HCT116 (cell line): ENCODE data around the gene SMC1B. TPM values are rescaled to one million over a fixed set of nuclear protein-coding genes. Genes with fewer than 3 reads are reported as not detected.

ENCODE experiments used
- ATAC-seq: fragments of 200-7000 bp; cut with Tn5 transposase; 2 replicates; pipeline ENCODE4 v1.9.1; 2020; ENCODE audit warnings: mild to moderate bottlenecking, moderate library complexity
- BruUV-seq: library from RNA; stranded (reverse); fragments of 400-500 nt; replicated peaks from 2 replicates; lab custom pipeline; 2021; lab: Mats Ljungman, UMichigan
- CTCF ChIA-PET: fragments of 300-600 bp; sonication (Branson Sonifier 250); formaldehyde crosslinking; loops from one replicate; lab custom pipeline; 2021; ENCODE audit warnings: antibody characterized with exemption; lab: Charles Lee
- POLR2A ChIA-PET: fragments of 300-600, 350-600 bp; sonication (Branson Sonifier 250); formaldehyde crosslinking; loops from one replicate; lab custom pipeline; 2021; ENCODE audit warnings: antibody characterized with exemption; lab: Charles Lee
- RAD21 ChIA-PET, 2 experiments: fragments of 300-600 bp; sonication (Branson Sonifier 250); formaldehyde crosslinking; loops; one replicate each; lab custom pipeline; 2023; ENCODE audit warnings: low total read pairs in 2 of 2; ENCODE audit not compliant: uncharacterized antibody in 2 of 2, unreplicated experiment in 2 of 2, low non-redundant PET in 1 of 2; lab: Charles Lee
- DNase-seq: peaks from one replicate; pipeline ENCODE4 v3.0.0-alpha.2; 2010; ENCODE audit warnings: low read depth, low spot score
- H2AFZ ChIP-seq: fragments of 200-600 bp; shearing (Covaris generic), sonication (generic); 2 replicates; pipeline ENCODE4 v1.6.1; 2017; ENCODE audit warnings: low read depth, mixed run types, mixed read lengths, antibody characterized with exemption, low read length; ENCODE audit not compliant: poor library complexity, severe bottlenecking
- H3K27ac ChIP-seq: 2 replicates; pipeline ENCODE4 v1.5.1; 2012; ENCODE audit warnings: low read depth, low read length
- H3K27me3 ChIP-seq: fragments of 200-600 bp; sonication (generic); 2 replicates; pipeline ENCODE4 v1.6.1; 2016; ENCODE audit warnings: mixed run types, low read length, mixed read lengths; ENCODE audit not compliant: insufficient read depth
- H3K36me3 ChIP-seq, 2 experiments: fragments of 200-500 bp in 1 of 2; fragments of 200-600 bp in 1 of 2; sonication (Bioruptor generic) in 1 of 2; sonication (generic) in 1 of 2; 2 replicates each; pipeline versions ENCODE4 v1.5.1 to v1.6.1; 2014 to 2016; ENCODE audit warnings: low read length in 2 of 2, inconsistent platforms in 1 of 2, mixed read lengths in 1 of 2, mixed run types in 1 of 2; ENCODE audit not compliant: insufficient read depth in 2 of 2, control insufficient read depth in 1 of 2
- H3K4me1 ChIP-seq, 2 experiments: fragments of 200-600 bp in 1 of 2; sonication (generic) in 1 of 2; 2 replicates each; pipeline versions ENCODE4 v1.5.1 to v1.6.1; 2012 to 2017; ENCODE audit warnings: low read length in 2 of 2, inconsistent platforms in 1 of 2, mild to moderate bottlenecking in 1 of 2, mixed read lengths in 1 of 2, mixed run types in 1 of 2, moderate library complexity in 1 of 2; ENCODE audit not compliant: insufficient read depth in 2 of 2, control insufficient read depth in 1 of 2
- H3K4me2 ChIP-seq: fragments of 200-600 bp; sonication (generic); 2 replicates; pipeline ENCODE4 v1.6.1; 2017; ENCODE audit warnings: mixed run types, low read length, mixed read lengths
- H3K4me3 ChIP-seq, 2 experiments: fragments of 200-600 bp in 1 of 2; sonication (generic) in 1 of 2; replicated peaks in 1 of 2; 2 replicates each; pipeline ENCODE4 v1.5.1; 2011 to 2016; ENCODE audit warnings: low read length in 2 of 2, control low read depth in 1 of 2, low read depth in 1 of 2, mild to moderate bottlenecking in 1 of 2, mixed read lengths in 1 of 2, mixed run types in 1 of 2
- H3K79me2 ChIP-seq: fragments of 200-600 bp; sonication (generic); 2 replicates; pipeline ENCODE4 v1.6.1; 2017; ENCODE audit warnings: mild to moderate bottlenecking, mixed run types, low read length, moderate library complexity, mixed read lengths; ENCODE audit not compliant: insufficient read depth
- H3K9ac ChIP-seq: fragments of 200-600 bp; sonication (generic); 2 replicates; pipeline ENCODE4 v1.6.1; 2016; ENCODE audit warnings: low read length, mixed read lengths
- H3K9me2 ChIP-seq: fragments of 200-600 bp; sonication (generic), shearing (Covaris generic); 2 replicates; pipeline ENCODE4 v1.6.1; 2017; ENCODE audit warnings: mixed run types, mild to moderate bottlenecking, moderate library complexity; ENCODE audit not compliant: insufficient read depth
- H3K9me3 ChIP-seq, 2 experiments: fragments of 200-500 bp in 1 of 2; fragments of 200-600 bp in 1 of 2; sonication (Bioruptor generic) in 1 of 2; sonication (generic) in 1 of 2; 2 replicates each; pipeline ENCODE4 v1.6.1; 2014 to 2017; ENCODE audit warnings: low read length in 2 of 2, mixed read lengths in 2 of 2, inconsistent platforms in 1 of 2, low read depth in 1 of 2, mild to moderate bottlenecking in 1 of 2, mixed run types in 1 of 2, moderate library complexity in 1 of 2; ENCODE audit not compliant: control insufficient read depth in 1 of 2, insufficient read depth in 1 of 2
- H4K20me1 ChIP-seq: fragments of 200-600 bp; sonication (generic), shearing (Covaris generic); 2 replicates; pipeline ENCODE4 v1.6.1; 2017; ENCODE audit warnings: mixed run types, mild to moderate bottlenecking, moderate library complexity; ENCODE audit not compliant: insufficient read depth
- ATF3 ChIP-seq: IDR thresholded peaks from 2 replicates; pipeline ENCODE4 v1.6.1; 2012
- CBX3 ChIP-seq: IDR thresholded peaks from 2 replicates; pipeline ENCODE4 v1.6.1; 2012; ENCODE audit warnings: low read depth
- CEBPB ChIP-seq: IDR thresholded peaks from 2 replicates; pipeline ENCODE4 v1.6.1; 2012; ENCODE audit warnings: low read depth
- EGR1 ChIP-seq: IDR thresholded peaks from 2 replicates; pipeline ENCODE4 v1.6.1; 2012; ENCODE audit warnings: low read depth
- ELF1 ChIP-seq: IDR thresholded peaks from 2 replicates; pipeline ENCODE4 v1.6.1; 2012; ENCODE audit warnings: low read depth, borderline replicate concordance
- EZH2 ChIP-seq: fragments of 200-600 bp; sonication (generic); IDR thresholded peaks from 2 replicates; pipeline ENCODE4 v1.6.1; 2017; ENCODE audit warnings: antibody characterized with exemption, mixed run types
- EZH2phosphoT487 ChIP-seq: fragments of 200-600 bp; IDR thresholded peaks from 2 replicates; pipeline ENCODE4 v1.6.1; 2018; ENCODE audit warnings: antibody characterized with exemption, borderline replicate concordance
- FOSL1 ChIP-seq: IDR thresholded peaks from 2 replicates; pipeline ENCODE4 v1.6.1; 2012; ENCODE audit warnings: low read depth
- POLR2A ChIP-seq: IDR thresholded peaks from 2 replicates; pipeline ENCODE4 v1.7.0; 2011; ENCODE audit warnings: borderline replicate concordance; ENCODE audit not compliant: insufficient read depth, insufficient read length; ENCODE audit errors: extremely low read depth
- POLR2AphosphoS5 ChIP-seq: IDR thresholded peaks from 2 replicates; pipeline ENCODE4 v1.6.1; 2011; ENCODE audit warnings: mild to moderate bottlenecking, low read depth, low read length, moderate library complexity
- SIN3A ChIP-seq: IDR thresholded peaks from 2 replicates; pipeline ENCODE4 v1.6.1; 2012; ENCODE audit warnings: low read depth
- TCF7L2 ChIP-seq: IDR thresholded peaks from 2 replicates; pipeline ENCODE4 v1.7.0; 2011; ENCODE audit warnings: borderline replicate concordance, inconsistent platforms; ENCODE audit not compliant: insufficient read depth, insufficient read length; ENCODE audit errors: extremely low read depth
- YY1 ChIP-seq: IDR thresholded peaks from 2 replicates; pipeline ENCODE4 v1.6.1; 2011; ENCODE audit warnings: low read length, low read depth, moderate library complexity, mild to moderate bottlenecking; ENCODE audit not compliant: insufficient replicate concordance; ENCODE audit errors: extremely low read depth
- ZNF274 ChIP-seq: fragments of 200-500 bp; sonication (Bioruptor generic); IDR thresholded peaks from 2 replicates; pipeline ENCODE4 v1.6.1; 2014; ENCODE audit warnings: mild to moderate bottlenecking, low read depth, low read length, inconsistent platforms
- intact Hi-C: fragments of 100-400 bp; cut with micrococcal nuclease; formaldehyde crosslinking; loops from 2 replicates; pipeline ENCODE4 v1.10.0; 2022
- total RNA-seq: library from RNA; stranded (reverse); gene quantifications from one replicate; pipeline ENCODE4 v1.2.1, GENCODE V29; 2021; ENCODE audit not compliant: unreplicated experiment
- TF ChIP-seq, protein P1 (sequence below): IDR thresholded peaks from 2 replicates; pipeline ENCODE4 v1.6.1; 2012
- TF ChIP-seq, protein P2 (sequence below), 3 experiments: fragments of 200-600 bp in 1 of 3; sonication (generic) in 1 of 3; IDR thresholded peaks in 2 of 3; conservative IDR thresholded peaks in 1 of 3; 2 replicates each; pipeline ENCODE4 v1.5.1; 2012 to 2017; ENCODE audit warnings: low read depth in 2 of 3, low read length in 2 of 3, antibody characterized with exemption in 1 of 3, borderline replicate concordance in 1 of 3, control low read depth in 1 of 3, mild to moderate bottlenecking in 1 of 3, mixed read lengths in 1 of 3, mixed run types in 1 of 3, moderate library complexity in 1 of 3; ENCODE audit not compliant: insufficient read depth in 1 of 3
- TF ChIP-seq, protein P3 (sequence below): IDR thresholded peaks from 2 replicates; pipeline ENCODE4 v1.6.1; 2011; ENCODE audit warnings: mild to moderate bottlenecking, low read length, moderate library complexity; ENCODE audit not compliant: insufficient replicate concordance; ENCODE audit errors: extremely low read depth

Gene SMC1B
- total RNA-seq, 1 experiment from 2014 or later = not detected

DNA sequence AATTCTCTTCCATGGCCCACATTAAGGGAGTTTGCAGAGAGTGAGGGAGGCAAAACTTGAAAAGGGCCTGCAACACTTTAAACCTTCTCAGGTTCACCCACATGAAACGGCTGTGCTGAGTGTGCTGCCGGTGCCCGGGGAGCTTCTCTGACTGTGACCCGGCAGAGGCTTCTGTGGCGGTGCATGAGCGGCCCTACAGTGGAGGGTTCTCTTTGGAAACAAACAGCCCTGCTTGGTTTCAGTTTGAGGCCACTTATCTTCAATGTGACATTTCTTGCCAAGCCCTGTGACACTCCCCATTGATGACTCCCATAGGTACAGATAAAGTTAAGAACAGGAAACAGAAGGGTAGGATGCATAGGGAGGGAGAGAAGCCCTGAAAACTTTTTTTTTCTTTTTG is 71.9 kb downstream of the SMC1B start:
- Histone ChIP-seq H3K4me3 (no peak overlapping the region), H3K27me3 (no peaks in the 10 kb centered on the region), H3K9ac (no peak overlapping the region), H3K27ac (no peak overlapping the region), H3K9me2 (no peaks in the 10 kb centered on the region), H3K4me2 (no peak overlapping the region), H4K20me1 (no peaks in the 10 kb centered on the region), H2AFZ (no peak overlapping the region), H3K36me3 (peaks cover 20 to 22% of the 10 kb centered on the region in 2 experiments; a peak in 3 of 4 replicates), H3K9me3 (no peaks in the 10 kb centered on the region), H3K79me2 (no peaks in the 10 kb centered on the region), H3K4me1 (no peaks in the 10 kb centered on the region)
- TSS peak; percentile 31 for BruUV-seq
- ATAC-seq (no peak), DNase-seq (no peak)
- ChIA-PET POLR2A (no interaction called here), RAD21 (no interaction called here), CTCF (no interaction called here)
- no peak for TF ChIP-seq FOSL1
- TF ChIP-seq SIN3A = no peak
- intact Hi-C loops = no loop called here

GRCh38 chr22:45340323-45340722 is 73.1 kb downstream of the SMC1B start:
- Histone ChIP-seq H3K27me3 (no peaks in the 10 kb centered on the region), H3K79me2 (no peaks in the 10 kb centered on the region), H3K9ac (no peak overlapping the region), H3K9me2 (no peaks in the 10 kb centered on the region), H3K36me3 (peaks cover 22 to 23% of the 10 kb centered on the region in 2 experiments; a peak in 3 of 4 replicates), H4K20me1 (no peaks in the 10 kb centered on the region), H3K4me1 (no peaks in the 10 kb centered on the region), H2AFZ (no peak overlapping the region), H3K27ac (no peak overlapping the region), H3K4me2 (no peak overlapping the region), H3K4me3 (no peak overlapping the region), H3K9me3 (no peaks in the 10 kb centered on the region)
- TF ChIP-seq TCF7L2 = no peak
- TF ChIP-seq CBX3 = no peak
- TF ChIP-seq YY1 = no peak
- TF ChIP-seq, protein P1, sequence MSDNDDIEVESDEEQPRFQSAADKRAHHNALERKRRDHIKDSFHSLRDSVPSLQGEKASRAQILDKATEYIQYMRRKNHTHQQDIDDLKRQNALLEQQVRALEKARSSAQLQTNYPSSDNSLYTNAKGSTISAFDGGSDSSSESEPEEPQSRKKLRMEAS = no peak
- TF ChIP-seq ATF3 = no peak
- no peak for TF ChIP-seq POLR2AphosphoS5
- TF ChIP-seq CEBPB = no peak
- TF ChIP-seq, protein P2, sequence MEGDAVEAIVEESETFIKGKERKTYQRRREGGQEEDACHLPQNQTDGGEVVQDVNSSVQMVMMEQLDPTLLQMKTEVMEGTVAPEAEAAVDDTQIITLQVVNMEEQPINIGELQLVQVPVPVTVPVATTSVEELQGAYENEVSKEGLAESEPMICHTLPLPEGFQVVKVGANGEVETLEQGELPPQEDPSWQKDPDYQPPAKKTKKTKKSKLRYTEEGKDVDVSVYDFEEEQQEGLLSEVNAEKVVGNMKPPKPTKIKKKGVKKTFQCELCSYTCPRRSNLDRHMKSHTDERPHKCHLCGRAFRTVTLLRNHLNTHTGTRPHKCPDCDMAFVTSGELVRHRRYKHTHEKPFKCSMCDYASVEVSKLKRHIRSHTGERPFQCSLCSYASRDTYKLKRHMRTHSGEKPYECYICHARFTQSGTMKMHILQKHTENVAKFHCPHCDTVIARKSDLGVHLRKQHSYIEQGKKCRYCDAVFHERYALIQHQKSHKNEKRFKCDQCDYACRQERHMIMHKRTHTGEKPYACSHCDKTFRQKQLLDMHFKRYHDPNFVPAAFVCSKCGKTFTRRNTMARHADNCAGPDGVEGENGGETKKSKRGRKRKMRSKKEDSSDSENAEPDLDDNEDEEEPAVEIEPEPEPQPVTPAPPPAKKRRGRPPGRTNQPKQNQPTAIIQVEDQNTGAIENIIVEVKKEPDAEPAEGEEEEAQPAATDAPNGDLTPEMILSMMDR (IDR thresholded peaks at IDR 0.05 in 2 of 3, conservative IDR thresholded peaks at IDR 0.05 in 1 of 3; ENCODE audit: borderline replicate concordance in 1 of 3, insufficient read depth in 1 of 3, low read depth in 2 of 3, low read length in 2 of 3) = no peak
- no peak for TF ChIP-seq EGR1
- no peak for TF ChIP-seq ZNF274
- TF ChIP-seq ELF1 = no peak
- no peak for TF ChIP-seq POLR2A
- TF ChIP-seq, protein P3, sequence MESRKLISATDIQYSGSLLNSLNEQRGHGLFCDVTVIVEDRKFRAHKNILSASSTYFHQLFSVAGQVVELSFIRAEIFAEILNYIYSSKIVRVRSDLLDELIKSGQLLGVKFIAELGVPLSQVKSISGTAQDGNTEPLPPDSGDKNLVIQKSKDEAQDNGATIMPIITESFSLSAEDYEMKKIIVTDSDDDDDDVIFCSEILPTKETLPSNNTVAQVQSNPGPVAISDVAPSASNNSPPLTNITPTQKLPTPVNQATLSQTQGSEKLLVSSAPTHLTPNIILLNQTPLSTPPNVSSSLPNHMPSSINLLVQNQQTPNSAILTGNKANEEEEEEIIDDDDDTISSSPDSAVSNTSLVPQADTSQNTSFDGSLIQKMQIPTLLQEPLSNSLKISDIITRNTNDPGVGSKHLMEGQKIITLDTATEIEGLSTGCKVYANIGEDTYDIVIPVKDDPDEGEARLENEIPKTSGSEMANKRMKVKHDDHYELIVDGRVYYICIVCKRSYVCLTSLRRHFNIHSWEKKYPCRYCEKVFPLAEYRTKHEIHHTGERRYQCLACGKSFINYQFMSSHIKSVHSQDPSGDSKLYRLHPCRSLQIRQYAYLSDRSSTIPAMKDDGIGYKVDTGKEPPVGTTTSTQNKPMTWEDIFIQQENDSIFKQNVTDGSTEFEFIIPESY = no peak
- no peak for TF ChIP-seq EZH2phosphoT487
- TF ChIP-seq SIN3A = no peak
- TF ChIP-seq EZH2 = no peak
- TF ChIP-seq FOSL1 = no peak
- ATAC-seq (no peak), DNase-seq (no peak)
- ChIA-PET POLR2A (no interaction called here), RAD21 (no interaction called here), CTCF (no interaction called here)
- intact Hi-C loops = no loop called here
- BruUV-seq = no TSS peak
